Endothelial cell of hepatic sinusoid (primary cell): ENCODE data around the gene TTL.
"Not testable (repeated sequence)": the region's sequence is repeated elsewhere in the genome, so short reads cannot be mapped to it uniquely, and the experiment has no call there.

Source experiments
- in situ Hi-C: cut with HindIII; loops from 2 replicates; pipeline ENCODE4 v1.10.0; 2017; ENCODE audit warnings: low sequenced_read_pairs

TTL gene

DNA sequence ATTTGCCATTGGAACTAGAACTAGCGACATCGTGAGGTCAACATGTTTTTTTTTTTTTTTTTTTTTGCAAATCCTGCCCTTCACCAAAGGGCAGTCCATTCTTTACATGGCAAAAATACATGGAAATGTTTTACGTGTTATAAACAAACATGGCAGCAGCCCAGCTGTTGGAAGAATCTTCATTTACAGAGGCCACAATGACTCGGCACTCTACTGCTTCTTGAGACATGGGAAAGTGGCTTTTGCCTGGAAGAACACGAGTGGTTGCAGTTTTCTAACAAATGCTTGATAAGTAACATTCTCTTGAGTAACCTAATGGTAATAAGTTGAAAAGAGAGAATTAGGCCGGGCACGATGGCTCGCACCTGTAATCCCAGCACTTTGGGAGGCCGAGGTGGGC is 37.5 kb downstream of the TTL start:
- in situ Hi-C loops: no loop called here

DNA sequence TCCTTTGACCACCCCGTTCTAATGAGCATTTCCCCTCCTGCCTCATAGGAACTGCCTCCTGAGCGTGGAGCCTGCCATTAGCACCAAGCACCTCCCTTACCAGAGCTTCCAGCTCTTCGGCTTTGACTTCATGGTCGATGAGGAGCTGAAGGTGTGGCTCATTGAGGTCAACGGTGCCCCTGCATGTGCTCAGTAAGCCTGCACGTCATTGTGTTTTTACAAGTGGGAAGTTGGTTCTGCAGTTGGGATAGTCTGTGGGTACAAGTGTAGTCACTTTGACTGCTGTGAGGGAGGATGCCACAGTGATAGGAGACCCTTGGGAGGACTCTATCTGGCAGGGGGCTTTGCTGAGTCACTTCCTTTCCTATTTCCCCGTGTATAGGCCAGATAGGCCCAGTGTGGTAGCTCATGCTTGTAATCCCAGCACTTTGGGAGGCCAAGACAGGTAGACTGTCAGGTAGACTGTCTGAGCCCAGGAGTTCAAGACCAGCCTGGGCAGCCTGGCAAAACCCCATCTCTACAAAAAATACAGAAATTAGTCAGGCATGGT is 38.4 kb downstream of the TTL start:
- in situ Hi-C loops: no loop called here

DNA sequence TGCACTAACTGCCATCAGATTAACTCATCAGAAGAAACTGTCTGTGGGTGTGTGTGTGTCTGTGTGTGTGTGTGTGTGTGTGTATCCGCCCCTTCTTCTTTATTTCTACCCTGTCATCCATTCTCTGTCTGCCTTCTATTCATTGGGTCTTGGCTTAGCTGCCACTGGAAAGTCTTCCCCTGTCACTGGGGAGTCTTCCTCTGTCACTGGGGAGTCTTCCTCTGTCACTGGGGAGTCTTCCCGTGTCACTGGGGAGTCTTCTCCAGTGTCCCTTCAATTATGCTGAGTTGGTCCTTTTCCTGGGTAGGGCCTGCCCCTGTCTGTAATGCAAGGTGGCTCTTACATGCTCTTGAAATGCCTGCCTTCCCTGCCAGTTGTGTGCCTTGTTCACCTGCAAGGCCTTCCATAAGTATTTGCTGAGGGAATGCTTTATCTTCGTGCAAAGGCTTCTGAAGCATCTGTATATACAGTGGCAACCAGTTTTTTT is 41.4 kb downstream of the TTL start:
- in situ Hi-C loops: no loop called here

DNA sequence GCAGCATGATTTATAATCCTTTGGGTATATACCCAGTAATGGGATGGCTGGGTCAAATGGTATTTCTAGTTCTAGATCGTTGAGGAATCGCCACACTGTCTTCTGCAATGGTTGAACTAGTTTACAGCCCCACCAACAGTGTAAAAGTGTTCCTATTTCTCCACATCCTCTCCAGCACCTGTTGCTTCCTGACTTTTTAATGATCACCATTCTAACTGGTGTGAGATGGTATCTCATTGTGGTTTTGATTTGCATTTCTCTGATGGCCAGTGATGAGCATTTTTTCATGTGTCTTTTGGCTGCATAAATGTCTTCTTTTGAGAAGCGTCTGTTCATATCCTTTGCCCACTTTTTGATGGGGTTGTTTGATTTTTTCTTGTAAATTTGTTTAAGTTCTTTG is 42.3 kb downstream of the TTL start:
- in situ Hi-C loops: not testable (repeated sequence)

DNA sequence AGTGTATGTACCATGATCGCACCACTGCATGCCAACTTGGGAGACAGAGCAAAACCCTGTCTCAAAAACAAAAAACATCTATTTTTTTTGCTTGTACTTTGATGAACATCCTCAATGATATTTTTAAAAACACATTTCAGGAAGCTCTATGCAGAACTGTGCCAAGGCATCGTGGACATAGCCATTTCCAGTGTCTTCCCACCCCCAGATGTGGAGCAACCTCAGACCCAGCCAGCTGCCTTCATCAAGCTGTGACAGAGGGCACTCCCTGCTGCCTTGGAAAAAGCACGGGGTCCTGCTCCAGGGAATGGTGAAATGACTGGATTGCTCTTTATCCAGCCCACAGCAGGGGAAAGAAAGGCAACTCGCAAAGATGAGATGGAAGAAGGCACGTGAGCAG is 46.6 kb downstream of the TTL start:
- in situ Hi-C loops: no loop called here

DNA sequence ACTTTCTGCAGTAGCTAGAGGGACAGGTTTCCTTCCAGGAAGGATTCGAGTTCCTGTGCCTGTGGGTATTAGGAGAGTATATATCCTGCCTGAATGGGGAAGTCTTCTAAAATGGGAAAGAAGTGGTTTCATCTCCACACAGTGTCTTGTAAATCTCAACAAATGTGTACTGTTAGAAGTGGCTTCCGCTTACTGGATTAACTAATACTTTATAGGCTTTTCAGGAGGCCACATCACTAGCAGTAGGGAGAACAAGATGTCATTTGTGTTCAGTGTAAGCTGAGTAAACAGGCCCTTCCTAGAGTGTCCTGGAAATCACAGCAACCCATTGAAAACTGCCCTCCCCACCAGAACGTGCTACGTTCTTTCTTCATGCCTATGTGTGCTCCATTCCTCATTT is 47.8 kb downstream of the TTL start:
- in situ Hi-C loops: loop anchor here (5.0 kb wide), 1 partner anchor 48 kb away; no protein-coding TSS in a partner anchor

DNA sequence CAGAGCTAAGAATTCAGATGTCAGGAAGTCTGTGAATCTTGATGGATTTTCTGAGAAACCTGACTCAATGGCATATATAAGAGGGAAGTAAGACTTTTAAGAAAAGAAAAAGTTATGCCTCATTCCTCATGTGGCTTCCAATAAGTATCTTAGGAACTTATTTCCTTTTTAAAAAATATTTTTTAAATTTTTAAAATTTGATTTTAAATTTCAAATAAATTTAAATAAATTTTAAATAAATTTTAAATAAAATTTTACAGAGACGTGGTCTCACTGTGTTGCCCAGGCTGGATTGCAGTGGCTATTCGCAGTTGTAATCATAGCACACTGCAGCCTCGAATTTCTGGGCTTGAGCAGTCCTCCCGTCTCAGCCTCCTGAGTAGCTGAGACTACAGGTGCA is 48.8 kb downstream of the TTL start:
- in situ Hi-C loops: loop anchor here (5.0 kb wide), 1 partner anchor 47 kb away; no protein-coding TSS in a partner anchor

DNA sequence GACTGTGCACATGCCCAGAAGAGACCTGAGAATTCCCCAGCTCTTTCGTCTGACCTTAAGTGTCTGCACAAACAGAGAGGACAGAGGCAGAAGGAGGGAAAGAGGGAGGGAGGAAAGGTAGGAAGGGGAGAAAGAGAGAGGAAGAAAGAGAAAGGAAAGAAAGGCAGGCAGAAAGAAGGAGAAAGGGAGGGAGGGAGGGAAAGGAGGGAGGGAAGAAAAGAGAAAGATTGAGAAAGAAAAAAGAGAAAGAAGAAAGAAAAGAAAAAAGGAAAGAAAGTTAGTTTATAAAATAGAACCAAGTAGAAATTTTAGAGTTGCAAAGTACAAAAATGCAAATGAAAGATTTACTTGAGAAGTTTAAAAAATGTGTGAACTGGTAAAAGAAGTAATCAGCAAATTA is 52.9 kb downstream of the TTL start:
- in situ Hi-C loops: loop anchor here (5.0 kb wide), 1 partner anchor 42 kb away; no protein-coding TSS in a partner anchor

DNA sequence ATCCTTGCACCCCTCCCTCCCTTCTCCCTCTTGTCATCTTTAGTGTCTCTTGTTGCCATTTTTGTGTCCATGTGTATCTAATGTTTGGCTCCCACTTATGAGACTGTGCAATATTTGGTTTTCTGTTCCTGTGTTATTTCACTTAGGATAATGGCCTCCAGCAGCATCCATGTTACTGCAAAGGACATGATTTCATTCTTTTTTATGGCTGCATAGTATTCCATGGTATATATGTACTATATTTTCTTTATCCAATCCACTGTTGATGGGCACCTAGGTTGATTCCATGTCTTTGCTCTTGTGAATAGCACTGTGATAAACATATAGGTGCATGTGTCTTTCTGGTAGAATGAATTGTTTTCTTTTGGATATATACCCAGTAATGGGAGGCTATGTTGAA is 54.7 kb downstream of the TTL start:
- in situ Hi-C loops: not testable (repeated sequence)

DNA sequence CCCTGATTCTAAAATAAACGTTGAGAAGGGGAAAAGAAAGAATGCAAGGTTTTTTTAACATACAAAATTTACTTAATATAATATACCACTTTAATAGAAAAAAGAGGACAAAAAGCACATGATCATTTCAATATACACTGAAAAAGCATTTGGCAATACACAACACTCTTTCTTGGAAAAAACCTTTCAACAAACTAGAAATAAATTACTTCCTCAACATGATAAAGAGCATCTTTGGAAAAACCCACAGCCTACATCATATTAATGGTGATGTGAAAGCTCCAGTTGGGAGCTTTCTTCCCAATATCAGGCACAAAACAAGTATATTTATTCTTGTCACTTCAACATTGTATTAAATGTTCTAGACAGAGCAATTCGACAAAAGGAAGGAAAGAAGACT is 57.4 kb downstream of the TTL start:
- in situ Hi-C loops: no loop called here

DNA sequence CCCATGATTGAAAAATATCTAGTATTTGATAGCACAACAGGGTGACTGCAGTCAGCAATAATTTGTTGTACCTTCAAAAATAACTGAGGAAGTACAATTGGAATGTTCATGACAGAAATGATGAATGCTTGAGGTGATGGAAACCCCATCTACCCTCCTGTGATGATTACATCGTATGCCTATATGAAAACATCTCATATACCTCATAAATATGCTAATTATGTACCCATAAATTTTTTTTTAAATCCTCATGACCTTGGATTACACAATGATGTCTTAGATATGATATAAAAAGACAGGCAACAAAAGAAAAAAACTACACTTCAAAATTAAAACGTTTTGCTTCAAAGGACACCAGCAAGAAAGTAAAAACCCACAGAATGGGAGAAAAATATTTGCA is 59.0 kb downstream of the TTL start:
- in situ Hi-C loops: no loop called here

DNA sequence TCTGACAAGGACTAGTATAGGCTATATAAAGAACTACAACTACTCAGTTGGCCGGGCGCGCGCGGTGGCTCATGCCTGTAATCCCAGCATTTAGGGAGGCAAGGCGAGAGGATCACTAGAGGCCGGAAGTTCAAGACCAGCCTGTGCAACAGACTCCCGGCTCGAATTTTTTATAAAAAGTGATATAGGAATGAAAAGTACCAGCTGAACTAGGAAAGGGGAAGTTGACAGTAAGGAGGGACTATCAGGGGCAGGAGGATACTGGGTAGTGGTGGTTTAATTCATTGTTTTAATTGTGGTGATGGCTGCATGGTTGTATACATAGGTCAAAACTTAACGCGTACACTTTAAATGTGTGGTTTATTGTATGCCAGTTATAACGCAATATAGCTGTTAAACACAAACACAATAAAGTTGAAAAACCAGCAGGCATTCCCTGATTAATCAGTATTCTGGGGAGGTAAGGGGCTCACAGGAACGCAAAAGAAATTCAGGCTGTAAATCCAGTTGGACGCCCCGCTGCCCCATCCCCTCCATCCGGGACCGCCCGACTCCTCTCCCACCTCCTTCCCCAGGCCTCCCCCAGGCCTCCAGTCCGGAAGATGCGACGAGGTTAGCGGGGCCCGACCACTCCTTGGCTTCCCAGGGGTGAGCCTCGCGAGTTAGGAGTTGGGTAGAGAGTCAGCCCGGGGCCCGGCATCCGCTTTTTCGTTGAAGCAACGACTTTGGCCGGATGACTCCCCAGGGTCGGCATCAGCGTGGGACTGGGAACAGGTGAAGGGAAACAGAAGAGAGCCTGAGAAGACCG is 59.6 kb downstream of the TTL start:
- in situ Hi-C loops: no loop called here

DNA sequence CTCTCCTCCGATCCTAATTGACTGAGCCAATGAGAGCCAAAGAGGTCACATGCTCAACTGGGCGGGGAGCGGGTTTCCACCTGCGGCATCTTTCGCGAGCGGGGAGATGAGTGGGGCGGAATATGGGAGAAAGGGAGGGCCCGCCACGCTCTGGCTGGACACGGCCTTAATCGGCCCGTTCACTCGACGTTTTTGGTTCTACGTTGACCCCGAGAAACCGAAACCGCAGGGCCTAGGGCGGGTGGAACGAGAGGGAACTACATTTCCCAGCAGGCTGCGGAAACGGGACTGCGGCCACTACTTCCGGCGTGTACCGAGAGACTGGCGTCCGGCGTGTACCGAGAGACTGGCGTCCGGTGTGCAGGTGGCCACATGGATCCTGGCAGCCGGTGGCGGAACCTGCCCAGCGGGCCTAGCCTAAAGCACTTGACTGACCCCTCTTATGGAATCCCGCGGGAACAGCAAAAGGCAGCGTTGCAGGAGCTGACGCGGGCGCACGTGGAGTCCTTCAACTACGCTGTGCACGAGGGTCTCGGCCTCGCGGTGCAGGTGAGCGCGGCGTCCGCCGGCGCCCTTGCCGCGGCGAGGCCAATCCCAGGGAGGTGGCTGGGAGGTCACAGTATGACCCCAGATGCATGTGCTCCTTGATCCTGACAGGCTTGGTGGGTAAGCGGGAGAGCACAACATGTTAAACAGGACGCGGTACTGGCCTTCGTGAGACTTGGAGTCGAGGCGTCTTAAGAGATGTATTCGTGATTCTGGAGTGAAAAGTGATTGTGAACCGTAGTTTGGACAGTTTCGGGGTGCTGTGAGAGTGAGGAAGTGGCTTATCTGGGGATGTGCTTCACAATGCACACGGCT is 60.4 kb downstream of the TTL start, which contains the start of gene POLR1B:
Gene POLR1B, plus strand, starts transcription at position 343 of the 861 bp plus-strand sequence. Its CDS starts 30 bp downstream, at position 373.
- in situ Hi-C loops: no loop called here

DNA sequence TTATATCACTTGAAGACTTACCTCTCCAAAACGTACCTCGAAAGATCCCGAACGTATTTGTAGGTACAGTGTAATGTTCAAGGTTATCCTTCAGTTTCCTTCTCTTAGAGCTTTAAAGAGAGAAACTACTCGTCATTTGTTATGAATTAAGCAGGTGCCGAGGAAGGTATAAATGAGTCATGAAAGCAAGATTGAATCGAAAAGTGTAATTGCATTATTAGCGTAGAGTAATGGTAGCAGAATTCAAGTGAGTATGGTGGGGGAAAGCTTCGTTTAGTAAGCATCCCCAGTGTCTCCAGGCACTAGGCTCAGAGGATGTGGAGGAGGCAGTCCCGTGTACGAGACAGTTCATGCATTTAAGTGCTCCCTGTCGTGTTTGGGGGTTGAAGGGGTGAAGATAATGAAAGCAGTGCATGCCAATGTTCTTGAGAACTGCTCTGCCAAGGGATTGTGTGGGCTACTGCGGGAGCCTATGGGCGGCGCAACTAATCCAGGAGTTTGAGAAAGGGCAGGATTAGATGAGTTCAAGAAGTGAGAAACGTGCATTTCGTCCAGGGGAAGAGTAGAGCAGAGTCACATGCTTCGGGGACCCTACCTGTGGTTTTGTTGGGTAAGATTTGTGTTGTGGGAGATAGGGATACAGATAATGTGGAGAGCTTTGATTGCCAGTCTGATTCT is 61.2 kb downstream of the TTL start:
- in situ Hi-C loops: no loop called here

DNA sequence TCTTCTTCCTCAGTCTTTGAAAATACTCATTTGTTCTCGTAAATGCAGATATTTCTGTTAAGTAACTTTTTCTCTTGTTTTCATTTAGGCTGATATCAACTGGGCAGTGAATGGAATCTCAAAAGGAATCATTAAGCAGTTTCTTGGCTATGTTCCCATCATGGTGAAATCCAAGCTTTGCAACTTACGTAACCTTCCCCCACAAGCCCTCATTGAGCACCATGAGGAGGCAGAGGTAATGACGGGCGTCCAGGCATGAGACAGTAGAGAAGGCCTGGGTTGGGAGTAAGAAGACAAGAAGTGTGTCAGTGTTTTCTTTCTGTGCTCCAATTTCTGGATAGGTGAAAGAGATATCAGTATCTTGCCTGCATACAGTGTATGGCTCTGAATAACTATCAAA is 65.4 kb downstream of the TTL start:
- in situ Hi-C loops: loop anchor here (5.0 kb wide), 1 partner anchor 60 kb away; no protein-coding TSS in a partner anchor

DNA sequence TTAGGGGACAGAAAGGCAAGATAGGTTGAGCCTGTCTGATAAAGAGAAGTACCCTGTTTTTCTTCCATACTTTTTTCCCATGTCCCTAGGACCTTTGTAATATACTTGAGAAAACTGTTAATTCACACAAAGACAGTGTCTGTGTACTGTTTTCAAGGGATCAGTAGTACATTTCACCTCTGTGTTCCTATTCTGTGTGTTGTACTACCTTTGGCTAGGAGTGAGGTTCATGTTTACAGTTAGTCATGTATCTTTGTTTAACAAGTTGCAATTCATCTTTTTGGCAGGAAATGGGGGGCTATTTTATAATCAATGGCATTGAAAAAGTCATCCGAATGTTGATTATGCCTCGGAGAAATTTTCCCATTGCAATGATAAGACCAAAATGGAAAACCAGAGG is 67.0 kb downstream of the TTL start:
- in situ Hi-C loops: loop anchor here (5.0 kb wide), 1 partner anchor 62 kb away; no protein-coding TSS in a partner anchor

DNA sequence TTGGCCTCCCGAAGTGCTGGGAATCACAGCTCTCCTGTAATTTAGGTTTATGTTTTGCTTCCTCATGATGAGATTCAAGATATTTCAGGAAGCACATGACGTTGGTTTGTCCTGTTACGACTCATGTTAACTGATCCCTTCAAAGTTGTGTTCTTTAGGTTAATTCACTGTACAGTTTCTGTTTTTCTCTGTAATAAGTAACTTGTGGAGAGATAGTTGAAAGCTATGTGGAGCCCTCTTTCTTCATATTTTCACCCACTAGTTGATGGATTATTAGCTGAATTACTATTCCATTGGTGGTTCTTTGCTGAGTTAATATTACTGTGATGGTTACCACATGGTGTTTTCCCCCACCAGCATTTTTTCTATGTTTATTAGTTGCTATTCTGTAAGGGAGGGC is 84.1 kb downstream of the TTL start:
- in situ Hi-C loops: no loop called here

DNA sequence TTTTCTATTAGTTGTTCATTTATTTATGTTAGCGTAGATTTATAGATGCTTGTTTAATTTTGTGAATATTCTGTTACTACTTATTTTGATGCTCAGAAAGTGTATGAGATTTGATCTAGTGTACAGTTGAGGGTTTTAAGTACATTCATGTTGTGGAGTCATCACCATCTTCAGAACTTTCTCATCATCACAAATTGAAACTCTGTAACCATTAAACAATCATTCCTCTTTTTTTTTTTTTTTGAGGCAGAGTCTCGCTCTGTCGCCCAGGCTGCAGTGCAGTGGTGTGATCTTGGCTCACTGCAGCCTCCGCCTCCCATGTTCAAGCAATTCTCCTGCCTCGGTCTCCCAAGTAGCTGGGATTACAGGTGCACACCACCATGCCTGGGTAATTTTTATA is 84.6 kb downstream of the TTL start:
- in situ Hi-C loops: not testable (repeated sequence)

DNA sequence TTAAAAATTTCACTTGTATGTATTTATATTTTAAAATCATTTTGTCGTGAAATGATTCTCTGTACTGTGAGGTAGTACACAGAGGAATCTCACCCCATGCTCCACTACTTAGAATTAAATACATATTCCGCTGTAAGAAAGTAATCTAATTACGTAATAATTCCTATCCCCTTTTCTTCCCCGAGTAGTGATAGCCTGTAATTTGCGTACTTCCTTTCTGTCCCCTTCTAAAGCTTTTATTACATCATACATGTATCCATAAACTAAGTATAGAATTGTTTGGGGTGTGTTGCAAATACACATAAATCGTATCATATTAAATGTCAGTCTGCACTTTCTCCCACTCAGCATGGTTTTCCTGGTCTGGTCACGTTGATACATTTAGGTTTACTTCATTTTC is 90.0 kb downstream of the TTL start:
- in situ Hi-C loops: no loop called here

DNA sequence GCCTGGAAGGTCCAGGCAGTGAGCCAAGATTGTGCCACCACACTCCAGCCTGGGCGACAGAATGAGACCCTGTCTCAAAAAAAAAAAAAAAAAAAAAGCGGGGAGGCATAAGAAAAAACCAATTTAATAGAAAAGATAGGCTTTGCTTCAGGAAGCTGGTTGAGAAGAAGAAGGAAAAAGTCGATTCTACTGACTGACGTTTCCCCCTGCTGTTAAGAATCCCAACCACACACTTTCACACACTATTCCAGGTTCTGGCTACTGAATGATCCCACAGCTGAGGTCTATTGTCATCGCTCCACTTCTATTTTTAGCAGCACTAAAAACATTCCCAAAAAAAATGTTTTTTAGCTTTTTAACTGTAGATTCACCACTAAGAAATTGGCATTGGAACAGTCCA is 95.8 kb downstream of the TTL start:
- in situ Hi-C loops: loop anchor here (5.0 kb wide), 1 partner anchor 45 kb away; no protein-coding TSS in a partner anchor

DNA sequence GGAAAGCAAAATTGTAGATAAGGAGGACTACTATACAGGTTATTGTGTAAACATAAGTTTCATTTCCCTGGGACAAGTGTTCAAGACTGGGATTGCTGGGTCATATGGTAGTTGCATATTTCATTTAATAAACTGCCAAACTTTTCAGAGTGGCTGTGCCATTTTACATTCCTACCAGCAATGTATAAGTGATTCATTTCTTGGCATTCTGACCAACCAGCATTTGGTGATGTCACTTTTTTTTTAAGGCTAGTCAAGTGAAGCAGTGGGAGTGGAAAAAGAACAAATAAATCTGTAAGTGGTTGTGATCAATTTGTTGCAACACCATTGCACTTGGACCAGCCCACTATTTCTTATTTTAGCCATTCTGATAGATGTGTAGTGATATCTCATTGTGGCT is 97.3 kb downstream of the TTL start:
- in situ Hi-C loops: loop anchor here (5.0 kb wide), 1 partner anchor 47 kb away; no protein-coding TSS in a partner anchor
